MCF 10A (cell line): ENCODE results near the gene ZNF524. TPM values are rescaled to one million over a fixed set of nuclear protein-coding genes. Genes with fewer than 3 reads are reported as not detected.

Experiments used
- BruUV-seq: library from RNA; stranded (reverse); fragments of 400-500 nt; replicated peaks from 2 replicates; lab custom pipeline; 2021; lab: Mats Ljungman, UMichigan
- CTCF ChIA-PET: fragments of 300-600 bp; sonication (Branson Sonifier 250); formaldehyde crosslinking; extraction: SDS; loops from one replicate; lab custom pipeline; 2021; ENCODE audit warnings: antibody characterized with exemption, inconsistent platforms; lab: Yijun Ruan, JAX
- POLR2A ChIA-PET: fragments of 300-600, 350-650 bp; sonication (Branson Sonifier 250); formaldehyde crosslinking; extraction: SDS; loops from one replicate; lab custom pipeline; 2020; ENCODE audit warnings: antibody characterized with exemption, inconsistent platforms; lab: Yijun Ruan, JAX
- DNase-seq: peaks from one replicate; pipeline ENCODE4 v3.0.0-alpha.2; 2018; ENCODE audit not compliant: unreplicated experiment
- H3K27ac Mint-ChIP-seq: one replicate; pipeline ENCODE4 v1.8.0; 2022; ENCODE audit warnings: mild to moderate bottlenecking, low read depth, mixed read lengths; ENCODE audit not compliant: unreplicated experiment
- H3K27me3 Mint-ChIP-seq: one replicate; pipeline ENCODE4 v1.8.0; 2022; ENCODE audit warnings: mixed read lengths; ENCODE audit not compliant: insufficient read depth, unreplicated experiment
- H3K36me3 Mint-ChIP-seq: one replicate; pipeline ENCODE4 v1.8.0; 2022; ENCODE audit warnings: mild to moderate bottlenecking, moderate library complexity, mixed read lengths; ENCODE audit not compliant: insufficient read depth, unreplicated experiment
- H3K4me1 Mint-ChIP-seq: one replicate; pipeline ENCODE4 v1.8.0; 2022; ENCODE audit warnings: mixed read lengths; ENCODE audit not compliant: insufficient read depth, unreplicated experiment
- H3K4me3 Mint-ChIP-seq: one replicate; pipeline ENCODE4 v1.8.0; 2022; ENCODE audit warnings: mild to moderate bottlenecking, moderate library complexity, mixed read lengths; ENCODE audit not compliant: unreplicated experiment
- H3K9me3 Mint-ChIP-seq: one replicate; pipeline ENCODE4 v1.8.0; 2022; ENCODE audit warnings: mixed read lengths; ENCODE audit not compliant: unreplicated experiment
- intact Hi-C: fragments of 100-400 bp; cut with micrococcal nuclease; formaldehyde crosslinking; loops from 2 replicates; pipeline ENCODE4 v1.14.1; 2022
- total RNA-seq: library from RNA; stranded (reverse); gene quantifications from 2 replicates; pipeline ENCODE4 v1.2.3, GENCODE V29; 2022
- TF ChIP-seq, protein P1 (sequence below): fragments of 200-600 bp; IDR thresholded peaks from one replicate; pipeline ENCODE4 v1.8.0; 2022; ENCODE audit warnings: antibody characterized with exemption, mild to moderate bottlenecking; ENCODE audit not compliant: unreplicated experiment

ZNF524 gene
- total RNA-seq, 1 experiment from 2014 or later = 17.6 TPM

DNA sequence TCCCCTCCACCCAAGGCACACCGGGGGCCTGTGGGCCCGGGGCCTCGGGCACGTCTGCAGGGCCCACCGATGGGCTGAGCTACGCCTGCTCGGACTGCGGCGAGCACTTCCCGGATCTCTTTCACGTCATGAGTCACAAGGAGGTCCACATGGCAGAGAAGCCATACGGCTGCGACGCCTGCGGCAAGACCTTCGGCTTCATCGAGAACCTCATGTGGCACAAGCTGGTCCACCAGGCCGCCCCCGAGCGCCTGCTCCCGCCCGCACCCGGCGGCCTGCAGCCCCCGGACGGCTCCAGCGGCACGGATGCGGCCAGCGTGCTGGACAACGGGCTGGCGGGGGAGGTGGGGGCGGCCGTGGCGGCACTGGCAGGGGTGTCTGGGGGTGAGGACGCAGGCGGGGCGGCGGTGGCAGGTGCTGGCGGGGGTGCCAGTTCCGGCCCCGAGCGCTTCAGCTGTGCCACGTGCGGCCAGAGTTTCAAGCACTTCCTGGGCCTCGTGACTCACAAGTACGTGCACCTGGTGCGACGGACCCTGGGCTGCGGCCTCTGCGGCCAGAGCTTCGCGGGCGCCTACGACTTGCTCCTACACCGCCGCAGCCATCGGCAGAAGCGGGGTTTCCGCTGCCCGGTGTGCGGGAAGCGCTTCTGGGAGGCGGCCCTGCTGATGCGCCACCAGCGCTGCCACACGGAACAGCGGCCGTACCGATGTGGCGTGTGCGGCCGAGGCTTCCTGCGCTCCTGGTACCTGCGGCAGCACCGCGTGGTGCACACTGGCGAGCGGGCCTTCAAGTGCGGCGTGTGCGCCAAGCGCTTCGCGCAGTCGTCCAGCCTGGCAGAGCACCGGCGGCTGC, 15.7 kb downstream of the ZNF524 start:
- no peaks in the 10 kb centered on the region for H3K27me3 Mint-ChIP-seq
- TF ChIP-seq, protein P1, sequence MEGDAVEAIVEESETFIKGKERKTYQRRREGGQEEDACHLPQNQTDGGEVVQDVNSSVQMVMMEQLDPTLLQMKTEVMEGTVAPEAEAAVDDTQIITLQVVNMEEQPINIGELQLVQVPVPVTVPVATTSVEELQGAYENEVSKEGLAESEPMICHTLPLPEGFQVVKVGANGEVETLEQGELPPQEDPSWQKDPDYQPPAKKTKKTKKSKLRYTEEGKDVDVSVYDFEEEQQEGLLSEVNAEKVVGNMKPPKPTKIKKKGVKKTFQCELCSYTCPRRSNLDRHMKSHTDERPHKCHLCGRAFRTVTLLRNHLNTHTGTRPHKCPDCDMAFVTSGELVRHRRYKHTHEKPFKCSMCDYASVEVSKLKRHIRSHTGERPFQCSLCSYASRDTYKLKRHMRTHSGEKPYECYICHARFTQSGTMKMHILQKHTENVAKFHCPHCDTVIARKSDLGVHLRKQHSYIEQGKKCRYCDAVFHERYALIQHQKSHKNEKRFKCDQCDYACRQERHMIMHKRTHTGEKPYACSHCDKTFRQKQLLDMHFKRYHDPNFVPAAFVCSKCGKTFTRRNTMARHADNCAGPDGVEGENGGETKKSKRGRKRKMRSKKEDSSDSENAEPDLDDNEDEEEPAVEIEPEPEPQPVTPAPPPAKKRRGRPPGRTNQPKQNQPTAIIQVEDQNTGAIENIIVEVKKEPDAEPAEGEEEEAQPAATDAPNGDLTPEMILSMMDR = no peak
- no peaks in the 10 kb centered on the region for H3K4me1 Mint-ChIP-seq
- intact Hi-C loops = no loop called here
- POLR2A ChIA-PET = interaction anchor here (0.7 kb wide), 1 partner anchor 14 kb away, joined by 3 read pairs; no protein-coding TSS in a partner anchor
- H3K9me3 Mint-ChIP-seq = no peaks in the 10 kb centered on the region
- no TSS peak for BruUV-seq
- CTCF ChIA-PET = no interaction called here
- DNase-seq = no peak
- no peak overlapping the region for H3K27ac Mint-ChIP-seq
- H3K4me3 Mint-ChIP-seq = no peak overlapping the region
- peaks cover 37% of the 10 kb centered on the region for H3K36me3 Mint-ChIP-seq

DNA sequence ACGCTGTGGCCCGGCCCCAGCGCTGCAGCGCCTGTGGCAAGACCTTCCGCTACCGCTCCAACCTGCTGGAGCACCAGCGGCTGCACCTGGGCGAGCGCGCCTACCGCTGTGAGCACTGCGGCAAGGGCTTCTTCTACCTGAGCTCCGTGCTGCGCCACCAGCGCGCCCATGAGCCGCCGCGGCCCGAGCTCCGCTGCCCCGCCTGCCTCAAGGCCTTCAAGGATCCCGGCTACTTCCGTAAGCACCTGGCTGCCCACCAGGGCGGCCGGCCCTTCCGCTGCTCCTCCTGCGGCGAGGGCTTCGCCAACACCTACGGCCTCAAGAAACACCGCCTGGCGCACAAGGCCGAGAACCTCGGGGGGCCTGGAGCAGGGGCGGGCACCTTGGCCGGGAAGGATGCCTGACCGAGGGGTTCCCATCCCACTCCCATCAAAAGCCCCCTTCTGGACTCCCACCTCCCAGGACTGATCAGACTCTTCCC, 16.3 kb downstream of the ZNF524 start:
- Mint-ChIP-seq H3K4me1 (no peaks in the 10 kb centered on the region), H3K9me3 (no peaks in the 10 kb centered on the region), H3K36me3 (peaks cover 37% of the 10 kb centered on the region), H3K27me3 (no peaks in the 10 kb centered on the region), H3K4me3 (no peak overlapping the region), H3K27ac (no peak overlapping the region)
- CTCF ChIA-PET = no interaction called here
- POLR2A ChIA-PET = no interaction called here
- intact Hi-C loops = no loop called here
- TF ChIP-seq, protein P1 = no peak
- no peak for DNase-seq
- BruUV-seq = no TSS peak

DNA sequence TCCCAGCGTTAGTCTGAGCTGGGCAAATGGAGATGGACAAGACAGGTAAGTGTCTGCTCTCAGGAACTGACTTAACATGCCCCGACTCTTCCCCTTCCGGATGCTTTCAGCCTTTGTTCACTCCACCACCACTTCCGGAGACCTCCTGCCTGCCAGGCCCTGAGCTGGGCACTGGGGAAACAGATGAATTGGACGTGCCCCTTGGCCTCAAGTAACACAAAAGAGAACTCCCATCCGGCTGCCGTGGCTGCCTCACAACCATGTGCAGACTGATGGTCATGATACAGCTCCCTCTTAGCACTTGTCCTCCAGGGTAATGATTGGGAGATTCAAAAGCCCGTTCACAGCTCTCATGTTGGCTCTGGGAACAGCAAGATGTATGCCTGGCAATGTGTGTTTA, 17.3 kb downstream of the ZNF524 start:
- H3K9me3 Mint-ChIP-seq = no peaks in the 10 kb centered on the region
- no peak overlapping the region for H3K4me3 Mint-ChIP-seq
- no peak overlapping the region for H3K27ac Mint-ChIP-seq
- H3K4me1 Mint-ChIP-seq = no peaks in the 10 kb centered on the region
- CTCF ChIA-PET = interaction anchor here (1.3 to 2.2 kb wide), 2 partner anchors 11 to 14 kb away, joined by 4 to 17 read pairs; partner anchors contain the start of gene ZNF865
- TF ChIP-seq, protein P1 = no peak
- no peaks in the 10 kb centered on the region for H3K27me3 Mint-ChIP-seq
- intact Hi-C loops = no loop called here
- no peak for DNase-seq
- H3K36me3 Mint-ChIP-seq = peaks cover 37% of the 10 kb centered on the region
- POLR2A ChIA-PET = interaction anchor here (1.1 kb wide), 1 partner anchor 11 kb away, joined by 8 read pairs; no protein-coding TSS in a partner anchor
- BruUV-seq = no TSS peak

DNA sequence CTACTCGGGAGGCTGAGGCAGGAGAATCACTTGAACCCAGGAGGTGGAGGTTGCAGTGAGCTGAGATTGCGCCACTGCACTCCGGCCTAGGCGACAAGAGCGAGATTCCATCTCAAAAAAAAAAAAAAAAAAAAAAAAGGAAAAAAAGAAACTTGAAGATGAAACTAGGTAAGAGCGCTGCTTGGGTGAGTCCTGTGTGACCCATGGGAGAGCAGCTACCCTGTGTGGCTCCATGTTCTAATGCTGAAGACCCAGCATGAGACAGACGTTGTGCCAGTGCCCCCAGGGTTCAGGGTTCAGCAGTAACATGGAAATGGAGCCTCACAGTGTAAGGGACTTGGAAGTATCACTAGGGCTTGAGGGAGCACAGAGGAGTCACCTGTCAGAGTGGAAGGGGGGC, 18.3 kb downstream of the ZNF524 start:
- intact Hi-C loops = no loop called here
- Mint-ChIP-seq H3K4me1 (peaks cover 1% of the 10 kb centered on the region), H3K36me3 (peaks cover 29% of the 10 kb centered on the region), H3K27me3 (no peaks in the 10 kb centered on the region), H3K4me3 (no peak overlapping the region), H3K27ac (no peak overlapping the region), H3K9me3 (no peaks in the 10 kb centered on the region)
- BruUV-seq = no TSS peak
- ChIA-PET POLR2A (interaction anchor here (0.5 kb wide), 1 partner anchor 9 kb away, joined by 3 read pairs; no protein-coding TSS in a partner anchor), CTCF (interaction anchor here (0.6 to 2.2 kb wide), 4 partner anchors 12 to 478 kb away, joined by 3 to 17 read pairs (median 4); partner anchors contain the start of gene ZNF865)
- TF ChIP-seq, protein P1 = no peak
- DNase-seq = no peak
